ENCODE data around the gene MLF2.
A peak's percentile ranks its signal among the peaks of the same experiment; 100 is the strongest.
"Not testable (repeated sequence)": the region's sequence is repeated elsewhere in the genome, so short reads cannot be mapped to it uniquely, and the experiment has no call there.

Gene MLF2

DNA sequence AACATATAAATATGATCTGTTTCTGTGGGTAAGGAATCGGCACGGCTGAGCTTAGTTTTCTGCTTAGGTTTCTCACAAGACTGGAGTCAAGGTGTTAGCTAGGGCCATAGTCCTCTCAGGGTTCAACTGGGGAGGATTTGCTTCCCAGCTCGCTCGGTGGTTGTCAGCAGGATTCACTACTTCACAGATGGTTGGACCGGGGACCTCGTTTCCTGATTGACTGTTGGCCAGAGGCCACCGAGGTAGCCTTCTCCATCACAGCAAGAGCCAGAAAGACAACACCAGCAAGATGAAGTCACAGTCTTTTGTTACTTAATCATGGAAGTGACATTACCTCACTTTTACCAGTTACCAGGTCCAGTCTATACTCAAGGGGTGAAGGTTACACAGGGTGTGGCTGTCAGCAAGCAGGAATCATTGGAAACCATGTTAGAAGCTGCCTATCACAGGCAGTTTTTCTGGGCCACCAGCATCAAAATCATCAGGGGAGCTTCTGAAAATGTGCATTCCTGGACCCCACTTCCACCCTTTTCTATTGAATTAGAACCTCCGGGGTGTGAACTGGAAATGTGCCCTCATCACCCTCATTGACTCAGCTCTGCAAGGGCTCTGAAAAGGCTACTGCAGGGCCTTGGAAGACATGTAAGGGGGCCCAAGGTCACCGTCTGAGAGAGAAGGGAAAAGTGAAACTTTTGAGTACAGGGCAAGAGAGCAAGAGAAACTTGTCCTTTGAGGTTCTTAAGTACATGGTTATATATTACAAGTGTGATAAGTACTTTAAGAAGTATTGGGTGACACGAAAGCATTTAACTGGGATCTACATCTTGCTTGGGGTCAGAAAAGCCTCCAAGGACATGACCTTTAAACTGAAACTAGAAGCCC is 18.2 kb downstream of the MLF2 start:
- no peak for DNase-seq (ENCODE audit: low read depth)

DNA sequence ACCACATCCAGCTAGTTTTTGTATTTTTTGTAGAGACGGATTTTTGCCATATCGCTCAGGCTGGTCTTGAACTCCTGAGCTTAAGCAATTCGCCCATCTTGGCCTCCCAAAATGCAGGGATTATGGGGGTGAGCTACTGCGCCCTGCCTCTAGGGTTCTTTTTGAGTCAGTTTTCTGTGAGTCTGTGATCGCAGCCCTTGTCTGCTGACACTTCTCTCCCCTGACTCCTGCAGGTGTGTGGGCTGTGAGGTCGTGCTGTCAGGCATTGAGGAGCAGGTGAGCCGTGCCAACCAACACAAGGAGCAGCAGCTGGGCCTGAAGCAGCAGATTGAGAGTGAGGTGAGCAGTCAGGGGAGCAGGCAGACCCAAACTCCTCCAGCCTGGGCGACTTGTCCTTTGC is 22.8 kb downstream of the MLF2 start:
- no peak for DNase-seq (ENCODE audit: low read depth)

DNA sequence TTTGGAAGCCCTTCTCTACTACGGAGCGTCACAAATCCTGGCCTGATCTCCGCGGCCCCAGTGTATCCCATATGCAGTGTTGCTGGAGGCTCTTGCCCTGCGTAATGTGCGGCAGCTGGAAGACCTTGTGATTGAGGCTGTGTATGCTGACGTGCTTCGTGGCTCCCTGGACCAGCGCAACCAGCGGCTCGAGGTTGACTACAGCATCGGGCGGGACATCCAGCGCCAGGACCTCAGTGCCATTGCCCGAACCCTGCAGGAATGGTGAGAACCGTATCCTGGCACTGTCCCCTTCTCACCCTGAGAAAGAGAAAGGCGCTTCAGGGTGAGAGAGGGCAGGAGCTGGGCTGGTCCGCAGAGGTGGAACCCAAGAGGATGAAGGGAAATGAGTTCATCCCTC is 23.8 kb downstream of the MLF2 start:
- no peak for DNase-seq (ENCODE audit: low read depth)

DNA sequence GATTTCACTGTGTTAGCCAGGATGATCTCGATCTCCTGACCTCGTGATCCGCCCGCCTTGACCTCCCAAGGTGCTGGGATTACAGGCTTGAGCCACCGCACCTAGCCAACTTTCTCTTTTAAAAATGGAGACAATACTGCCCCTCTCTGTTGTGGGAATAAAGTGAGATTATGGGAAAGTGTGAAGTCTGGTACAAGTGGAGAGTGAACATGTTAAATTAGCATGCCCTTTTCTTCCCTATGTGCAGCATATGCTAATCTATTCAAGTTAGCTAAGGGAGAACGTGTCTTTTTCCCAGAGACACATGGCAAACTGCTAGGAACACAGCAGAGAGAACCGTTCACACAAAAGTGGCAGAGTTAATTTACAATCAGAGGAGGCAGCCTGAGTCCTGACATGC is 27.6 kb downstream of the MLF2 start:
- DNase-seq (ENCODE audit: low read depth): no peak

DNA sequence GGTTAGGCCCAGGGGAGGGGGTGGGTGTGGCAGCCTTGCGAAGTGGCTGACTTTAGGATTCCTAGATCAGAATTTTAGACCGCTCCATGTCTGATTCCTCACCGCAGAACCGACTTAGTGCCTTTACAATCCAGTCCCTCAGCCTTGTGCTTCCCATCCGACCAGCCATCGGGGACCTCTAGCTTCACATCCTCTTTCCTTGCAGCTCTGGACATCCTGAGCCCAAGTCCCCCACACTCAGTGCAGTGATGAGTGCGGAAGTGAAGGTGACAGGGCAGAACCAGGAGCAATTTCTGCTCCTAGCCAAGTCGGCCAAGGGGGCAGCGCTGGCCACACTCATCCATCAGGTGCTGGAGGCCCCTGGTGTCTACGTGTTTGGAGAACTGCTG is 28.5 kb downstream of the MLF2 start:
- DNase-seq (ENCODE audit: low read depth): no peak

DNA sequence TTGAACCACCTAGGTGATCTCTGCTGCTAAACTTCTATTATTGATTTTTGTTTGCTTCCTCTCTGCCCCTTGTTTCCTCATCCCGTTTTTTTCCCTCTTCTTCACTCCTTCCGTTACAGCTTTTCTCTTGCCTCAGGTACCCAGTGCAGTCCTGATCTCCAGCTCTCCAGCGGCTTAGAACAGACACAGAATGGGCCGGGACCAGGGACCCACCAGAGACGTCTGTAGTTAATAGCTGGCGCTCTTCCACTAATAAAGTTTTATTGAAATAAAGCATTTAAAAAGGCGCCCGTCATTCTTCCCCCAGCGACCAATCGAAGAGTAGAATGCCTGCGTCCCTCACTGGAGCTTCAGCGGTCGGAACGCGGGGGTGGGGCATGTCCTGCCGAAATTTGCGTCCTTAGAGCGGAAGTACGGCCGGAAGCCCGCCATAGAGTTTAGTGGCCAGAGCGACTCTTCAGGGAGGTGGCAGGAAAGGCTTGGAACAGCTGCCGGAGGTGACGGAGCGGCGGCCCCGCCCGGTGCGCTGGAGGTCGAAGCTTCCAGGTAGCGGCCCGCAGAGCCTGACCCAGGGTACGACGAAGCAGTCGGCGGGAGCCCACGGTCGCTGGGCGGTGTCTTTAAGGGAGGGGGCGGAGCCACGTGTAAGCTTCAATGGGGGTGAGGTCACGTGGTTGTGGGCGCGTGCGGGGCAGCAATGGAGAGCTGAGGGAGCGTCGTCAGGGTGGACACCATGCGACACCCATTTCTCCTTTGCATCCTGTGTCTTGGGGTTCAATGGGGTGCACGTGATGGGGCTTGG is 29.1 kb downstream of the MLF2 start, which contains the start of gene COPS7A:
Gene COPS7A, plus strand, starts transcription at position 440 of the 802 bp plus-strand sequence. CDS start 611 bp downstream, outside the sequence.
- DNase-seq (ENCODE audit: low read depth): peak; percentile 93

DNA sequence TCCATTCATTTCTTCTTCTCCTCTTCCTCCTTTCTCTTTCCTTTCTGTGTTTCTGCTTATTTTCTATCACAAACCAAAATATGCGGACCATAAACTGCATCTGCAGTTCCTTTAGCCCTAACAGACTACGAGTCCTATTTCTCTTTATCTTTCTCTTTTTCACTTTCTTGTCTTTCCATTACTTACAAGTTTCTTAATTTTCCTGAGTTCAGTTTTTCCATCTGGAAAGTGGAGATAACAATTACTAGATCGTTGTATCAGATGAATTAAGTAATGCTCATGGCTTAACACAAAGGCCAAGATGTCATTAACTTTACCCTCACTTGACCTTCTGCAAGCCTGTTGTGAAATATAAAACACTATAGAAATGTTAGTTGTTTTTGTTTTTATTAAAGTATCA is 30.1 kb downstream of the MLF2 start:
- no peak for DNase-seq (ENCODE audit: low read depth)

DNA sequence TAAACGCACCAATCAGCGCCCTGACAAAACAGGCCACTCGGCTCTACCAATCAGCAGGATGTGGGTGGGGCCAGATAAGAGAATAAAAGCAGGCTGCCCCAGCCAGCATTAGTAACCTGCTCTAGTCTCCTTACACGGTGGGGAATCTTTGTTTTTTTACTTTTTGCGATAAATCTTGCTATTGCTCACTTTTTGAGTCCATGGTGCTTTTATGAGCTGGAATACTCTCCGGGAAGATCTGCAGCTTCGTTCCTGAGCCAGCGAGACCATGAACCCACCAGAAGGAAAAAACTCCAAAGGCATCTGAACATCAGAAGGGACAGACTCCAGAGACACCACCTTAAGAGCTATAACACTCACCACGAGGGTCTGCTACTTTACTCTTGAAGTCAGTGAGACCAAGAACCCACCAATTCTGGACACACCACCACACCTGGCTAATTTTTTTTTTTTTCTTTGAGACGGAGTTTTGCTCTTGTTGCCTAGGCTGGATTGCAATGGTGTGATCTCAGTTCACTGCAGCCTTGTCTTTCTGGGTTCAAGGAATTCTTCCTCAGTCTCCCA is 36.0 kb downstream of the MLF2 start:
- no peak for DNase-seq (ENCODE audit: low read depth)

DNA sequence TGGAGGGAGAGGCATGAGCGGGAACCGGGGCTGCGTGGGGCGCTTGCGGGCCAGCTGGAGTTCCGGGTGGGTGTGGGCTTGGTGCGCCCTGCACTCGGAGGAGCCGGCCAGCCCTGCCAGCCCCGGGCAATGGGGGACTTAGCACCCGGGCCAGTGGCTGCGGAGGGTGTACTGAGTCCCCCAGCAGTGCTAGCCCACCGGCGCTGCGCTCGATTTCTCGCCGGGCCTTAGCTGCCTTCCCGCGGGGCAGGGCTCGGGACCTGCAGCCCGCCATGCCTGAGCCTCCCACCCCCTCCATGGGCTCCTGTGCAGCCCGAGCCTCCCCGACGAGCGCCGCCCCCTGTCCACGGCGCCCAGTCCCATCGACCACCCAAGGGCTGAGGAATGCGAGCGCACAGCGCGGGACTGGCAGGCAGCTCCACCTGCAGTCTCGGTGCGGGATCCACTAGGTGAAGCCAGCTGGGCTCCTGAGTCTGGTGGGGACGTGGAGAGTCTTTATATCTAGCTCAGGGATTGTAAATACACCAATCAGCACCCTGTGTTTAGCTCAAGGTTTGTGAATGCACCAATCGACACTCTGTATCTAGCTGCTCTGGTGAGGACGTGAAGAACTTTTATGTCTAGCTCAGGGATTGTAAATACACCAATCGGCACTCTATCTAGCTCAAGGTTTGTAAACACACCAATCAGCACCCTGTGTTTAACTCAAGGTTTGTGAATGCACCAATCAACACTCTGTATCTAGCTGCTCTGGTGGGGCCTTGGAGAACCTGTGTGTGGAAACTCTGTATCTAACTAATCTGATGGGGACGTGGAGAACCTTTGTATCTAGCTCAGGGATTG is 36.7 kb downstream of the MLF2 start:
- not testable (repeated sequence) for DNase-seq (ENCODE audit: low read depth)

DNA sequence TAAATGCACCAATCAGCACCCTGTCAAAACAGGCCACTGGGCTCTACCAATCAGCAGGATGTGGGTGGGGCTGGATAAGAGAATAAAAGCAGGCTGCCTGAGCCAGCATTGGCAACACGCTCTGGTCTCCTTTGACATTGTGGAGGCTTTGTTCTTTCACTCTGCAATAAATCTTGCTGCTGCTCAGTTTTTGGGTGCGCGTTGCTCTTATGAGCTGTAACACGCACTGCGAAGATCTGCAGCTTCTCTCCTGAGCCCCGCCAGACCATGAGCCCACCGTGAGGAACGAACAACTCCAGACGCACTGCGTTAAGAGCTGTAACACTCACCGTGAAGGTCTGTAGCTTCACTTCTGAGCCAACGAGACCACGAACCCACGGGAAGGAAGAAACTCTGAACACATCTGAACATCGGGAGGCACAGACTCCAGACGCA is 44.0 kb downstream of the MLF2 start:
- no peak for DNase-seq (ENCODE audit: low read depth)

DNA sequence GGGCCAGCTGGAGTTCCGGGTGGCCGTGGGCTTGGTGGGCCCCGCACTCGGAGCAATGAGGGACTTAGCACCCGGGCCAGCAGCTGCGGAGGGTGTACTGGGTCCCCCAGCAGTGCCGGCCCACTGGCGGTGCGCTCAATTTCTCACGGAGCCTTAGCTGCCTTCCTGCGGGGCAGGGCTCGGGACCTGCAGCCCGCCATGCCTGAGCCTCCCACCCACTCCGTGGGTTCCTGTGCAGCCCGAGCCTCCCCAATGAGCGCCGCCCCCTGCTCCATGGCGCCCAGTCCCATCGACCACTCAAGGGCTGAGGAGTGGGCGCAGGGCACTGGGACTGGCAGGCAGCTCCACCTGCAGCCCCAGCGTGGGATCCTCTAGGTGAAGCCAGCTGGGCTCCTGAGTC is 44.6 kb downstream of the MLF2 start:
- not testable (repeated sequence) for DNase-seq (ENCODE audit: low read depth)

DNA sequence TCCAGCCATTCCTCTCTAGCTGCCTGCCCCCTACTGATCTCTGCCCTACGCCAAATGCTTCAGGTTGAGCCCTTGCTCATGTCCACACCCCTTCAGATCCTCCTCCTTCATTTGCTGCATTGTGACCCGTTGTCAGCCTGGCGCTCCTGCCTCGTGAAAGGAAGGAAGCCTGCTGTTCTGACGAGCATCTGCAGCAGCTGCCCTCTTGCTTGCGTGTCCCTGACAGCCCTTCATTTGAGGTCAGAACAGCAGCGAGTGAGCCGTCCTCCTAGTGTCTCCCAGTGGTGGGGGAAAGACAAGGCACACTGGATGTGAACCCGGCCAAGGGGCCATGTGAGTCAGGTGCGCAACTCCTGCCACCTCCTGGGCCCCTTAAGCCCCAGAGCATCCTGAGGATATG is 49.3 kb downstream of the MLF2 start:
- DNase-seq (ENCODE audit: low read depth): no peak

DNA sequence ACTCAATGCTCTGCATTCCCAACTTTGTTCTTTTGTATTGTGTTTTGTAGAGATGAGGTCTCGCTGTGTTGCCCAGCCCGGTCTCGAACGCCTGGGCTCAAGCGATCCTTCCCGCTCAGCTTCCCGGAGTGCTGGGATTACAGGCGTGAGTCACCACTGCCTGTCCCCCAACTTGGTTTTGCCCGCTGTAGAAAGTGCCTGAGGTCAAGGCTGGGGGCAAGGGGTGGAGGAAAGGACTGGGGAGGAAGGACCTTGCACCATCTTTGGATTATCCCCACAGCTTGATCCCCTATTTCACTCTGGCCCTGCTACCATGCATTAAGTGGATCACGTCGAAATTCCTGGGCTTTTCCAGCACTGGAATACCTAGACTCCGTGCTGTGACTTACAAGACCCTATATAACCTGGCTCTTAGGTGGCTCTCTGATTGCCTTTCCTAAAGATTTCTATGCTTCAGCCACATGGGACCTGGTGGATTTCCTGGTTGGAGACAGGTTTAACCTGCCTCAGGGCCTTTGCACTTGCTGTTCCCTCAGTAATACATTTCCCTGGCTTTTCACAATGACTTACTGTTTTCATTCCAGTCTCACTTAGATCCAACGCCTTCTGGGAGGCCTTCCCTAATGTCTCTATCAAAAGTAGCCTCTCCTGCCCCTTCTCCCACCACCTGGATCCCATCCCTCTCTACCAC is 51.7 kb downstream of the MLF2 start:
- no peak for DNase-seq (ENCODE audit: low read depth)

DNA sequence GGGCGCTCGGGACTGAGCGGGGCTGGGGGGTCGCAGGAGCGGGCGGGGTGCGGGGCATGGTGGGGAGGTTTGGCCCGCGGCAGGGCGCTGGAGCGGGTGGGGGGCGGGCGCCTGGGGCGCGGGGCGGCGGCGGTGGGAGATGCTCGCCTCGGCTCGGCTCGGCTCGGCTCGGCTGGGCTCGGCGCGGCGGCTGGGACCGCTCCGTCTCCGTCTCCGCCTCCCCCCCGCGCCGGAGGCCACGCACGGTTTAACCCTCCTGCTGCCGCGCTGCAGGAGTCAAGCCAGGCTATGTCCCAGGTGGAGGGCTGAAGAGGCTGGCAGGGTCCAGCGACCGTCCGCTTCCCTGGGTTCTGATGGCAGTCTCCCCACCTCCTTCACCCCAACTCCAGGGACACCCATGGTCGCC is 52.3 kb downstream of the MLF2 start, which contains the start of gene PIANP:
Gene PIANP, minus strand, starts transcription at position 170 of the 406 bp plus-strand sequence. CDS start 2,754 bp downstream, outside the sequence.
- no peak for DNase-seq (ENCODE audit: low read depth)

DNA sequence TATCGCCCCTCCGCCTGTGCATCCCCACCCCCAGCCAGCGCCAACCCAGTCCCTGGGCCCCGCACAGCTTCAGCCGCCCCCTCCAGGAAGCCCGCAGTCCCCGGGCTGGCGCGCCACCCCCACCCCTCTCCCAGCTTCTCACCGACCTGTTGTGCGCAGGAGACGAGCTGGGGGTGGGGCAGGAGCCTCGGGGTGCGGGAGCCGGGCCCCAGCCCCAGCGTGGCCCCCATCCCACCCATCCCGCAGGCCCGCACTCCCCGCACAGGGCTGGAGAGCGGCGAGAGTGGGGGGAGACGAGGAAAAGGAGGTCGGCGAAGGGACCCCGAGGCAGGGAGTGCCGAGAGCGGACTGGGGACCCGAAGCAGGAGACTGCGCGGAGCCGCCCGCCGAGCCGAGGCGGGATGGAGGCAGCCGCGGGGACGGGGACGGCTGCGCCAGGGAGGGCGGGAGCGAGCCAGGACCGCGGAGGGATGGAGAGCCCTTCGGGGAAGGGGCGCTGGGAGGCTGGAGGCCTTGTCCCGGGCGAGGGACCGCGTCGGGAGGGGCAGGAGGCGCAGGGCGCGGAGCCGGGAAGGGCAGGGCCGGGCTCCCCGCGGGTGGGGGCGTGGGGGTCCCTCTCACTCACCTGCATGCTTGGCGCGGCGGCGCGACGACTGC is 52.8 kb downstream of the MLF2 start:
- DNase-seq (ENCODE audit: low read depth): no peak

DNA sequence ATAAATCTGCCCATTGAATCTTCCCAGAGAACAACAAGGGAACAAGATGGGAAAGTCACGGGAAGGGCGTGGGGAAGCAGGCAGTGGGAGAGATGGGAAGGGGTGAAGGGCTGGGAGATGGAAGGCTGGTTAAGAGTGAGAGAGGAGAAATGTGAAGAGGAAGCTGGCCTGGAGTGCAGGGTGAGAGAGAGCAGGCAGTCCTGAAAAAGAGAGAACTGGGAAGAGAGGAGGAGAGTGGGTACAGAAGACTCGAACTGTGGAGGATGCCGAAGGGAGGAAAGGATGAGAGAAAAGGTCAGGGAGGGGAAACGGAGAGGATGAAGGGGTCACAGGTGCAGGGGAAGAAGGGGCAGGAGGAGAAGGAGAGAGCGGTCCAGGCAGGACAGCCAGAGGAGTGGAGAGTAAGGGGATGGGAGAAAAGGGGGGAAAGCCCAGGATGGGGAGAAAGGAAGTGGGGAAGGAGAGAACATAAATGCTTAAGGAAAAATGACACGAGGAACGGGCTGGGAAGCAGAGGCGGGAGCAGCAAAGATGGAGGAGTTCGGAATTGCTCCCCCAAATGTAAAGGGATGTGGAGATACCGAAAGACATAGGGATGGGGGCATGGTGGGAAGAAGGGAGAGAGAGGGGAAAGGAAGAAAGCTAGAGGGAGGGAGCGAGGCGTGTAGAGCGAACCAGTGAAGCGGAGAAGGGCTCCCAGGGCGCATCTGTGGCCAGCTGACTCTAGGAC is 53.5 kb downstream of the MLF2 start:
- no peak for DNase-seq (ENCODE audit: low read depth)

DNA sequence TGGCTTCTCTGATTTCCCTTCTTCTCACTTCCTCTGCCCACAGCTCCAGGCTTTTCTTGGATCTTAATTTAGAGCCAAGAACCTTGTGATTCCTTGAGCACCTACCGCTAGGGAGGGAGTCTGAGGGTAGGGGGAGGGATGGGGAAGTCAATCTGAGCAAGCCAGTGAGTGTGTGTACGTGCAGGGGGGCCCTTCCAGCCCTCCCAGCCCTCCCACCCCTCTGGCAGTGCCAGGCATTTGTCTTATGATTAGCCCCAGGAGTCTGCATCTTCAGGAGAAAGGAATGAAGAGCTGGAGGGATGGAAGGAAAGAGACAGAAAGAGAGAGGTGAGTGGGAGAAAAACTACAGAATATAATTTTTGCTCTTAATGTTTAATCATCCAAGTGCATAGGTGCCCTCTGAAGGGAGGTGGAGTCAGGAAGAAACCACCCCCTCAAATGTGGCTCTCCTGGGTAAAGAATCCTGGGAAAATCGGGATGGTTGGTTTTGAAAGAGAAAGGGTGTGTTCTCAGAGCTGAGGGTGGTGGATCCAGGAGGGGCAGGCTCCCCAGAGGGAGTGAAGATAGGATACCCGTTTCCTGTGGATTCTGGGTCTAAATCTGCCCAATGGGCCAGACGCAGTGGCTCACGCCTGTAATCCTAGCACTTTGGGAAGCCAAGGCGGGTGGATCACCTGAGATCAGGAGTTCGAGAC is 54.4 kb downstream of the MLF2 start:
- DNase-seq (ENCODE audit: low read depth): no peak
